AG08396 (cell line): ENCODE results near the gene SRSF9.
"Not testable (repeated sequence)": the region's sequence is repeated elsewhere in the genome, so short reads cannot be mapped to it uniquely, and the experiment has no call there.

ENCODE experiments used
- DNase-seq: peaks from one replicate; pipeline ENCODE4 v3.0.0; 2012; ENCODE audit warnings: low spot score, mixed read lengths

Gene SRSF9, protein sequence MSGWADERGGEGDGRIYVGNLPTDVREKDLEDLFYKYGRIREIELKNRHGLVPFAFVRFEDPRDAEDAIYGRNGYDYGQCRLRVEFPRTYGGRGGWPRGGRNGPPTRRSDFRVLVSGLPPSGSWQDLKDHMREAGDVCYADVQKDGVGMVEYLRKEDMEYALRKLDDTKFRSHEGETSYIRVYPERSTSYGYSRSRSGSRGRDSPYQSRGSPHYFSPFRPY

DNA sequence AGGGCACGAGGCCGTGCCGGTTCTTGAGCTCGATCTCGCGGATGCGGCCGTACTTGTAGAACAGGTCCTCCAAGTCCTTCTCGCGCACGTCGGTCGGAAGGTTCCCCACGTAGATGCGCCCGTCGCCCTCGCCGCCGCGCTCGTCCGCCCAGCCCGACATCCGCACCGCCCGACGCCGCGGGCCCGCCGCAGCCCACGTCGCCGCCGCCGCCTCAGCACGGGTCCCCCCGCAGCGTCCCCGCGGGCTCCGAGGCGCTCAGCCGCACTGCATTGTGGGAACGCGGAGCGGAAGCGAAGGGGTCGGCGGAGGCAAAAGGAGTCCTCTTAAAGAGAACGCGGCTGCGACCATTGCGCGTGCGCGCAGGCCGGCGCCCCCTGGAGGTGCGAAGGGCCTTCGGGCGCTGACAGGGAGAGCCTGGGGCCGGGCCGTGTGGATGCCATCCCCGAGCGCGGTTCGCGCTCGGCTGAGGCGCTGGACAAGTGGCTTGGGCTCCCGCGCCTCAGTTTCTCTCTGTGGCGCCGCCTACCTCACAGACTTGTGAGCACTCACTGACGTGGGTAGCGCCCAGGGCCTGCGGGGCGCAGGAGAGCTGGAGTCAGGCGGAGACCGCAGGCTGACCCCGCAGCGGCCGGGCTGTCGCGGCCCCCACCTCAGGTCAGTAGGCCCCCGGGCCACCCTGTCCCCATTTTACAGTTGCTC, at the start of gene SRSF9:
SRSF9 (minus strand) TSS at position 299 of the 700 bp plus-strand sequence; CDS start at position 160, 139 bp downstream.
- DNase-seq = peak; percentile 100

DNA sequence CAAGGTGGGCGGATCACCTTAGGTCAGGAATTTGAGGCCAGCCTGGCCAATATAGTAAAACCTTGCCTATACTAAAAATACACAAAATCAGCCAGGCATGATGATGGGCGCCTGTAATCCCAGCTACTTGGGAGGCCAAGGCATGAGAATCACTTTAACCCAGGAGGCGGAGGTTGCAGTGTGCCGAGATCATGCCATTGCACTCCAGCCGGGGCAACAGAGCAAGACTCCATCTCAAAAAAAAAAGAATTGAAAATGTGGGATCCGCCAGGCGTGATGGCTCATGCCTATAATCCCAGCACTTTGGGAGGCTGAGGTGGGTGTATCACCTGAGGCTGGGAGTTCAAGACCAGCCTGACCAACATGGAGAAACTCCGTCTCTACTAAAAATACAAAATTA, 49.8 kb upstream of the SRSF9 start:
- not testable (repeated sequence) for DNase-seq

DNA sequence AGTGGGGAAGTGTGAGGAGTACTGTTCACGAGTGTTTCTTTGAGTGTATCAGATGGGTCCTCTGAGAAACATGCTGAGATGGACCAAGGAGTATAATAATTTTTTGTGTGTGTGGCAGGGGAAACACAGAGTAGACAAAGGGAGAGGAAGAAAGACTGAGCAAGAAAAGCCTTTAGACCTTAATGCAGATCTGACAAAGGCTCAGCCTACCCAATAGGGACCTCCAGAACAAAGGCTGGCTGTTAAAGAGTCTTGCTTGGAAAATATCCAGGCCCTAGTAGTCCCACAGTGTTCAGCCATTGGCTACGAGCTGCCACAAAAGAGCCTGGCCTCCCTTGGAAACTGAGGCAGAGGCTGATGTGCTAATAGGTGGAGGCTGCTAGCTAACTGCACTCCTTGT, 45.9 kb upstream of the SRSF9 start:
- no peak for DNase-seq

DNA sequence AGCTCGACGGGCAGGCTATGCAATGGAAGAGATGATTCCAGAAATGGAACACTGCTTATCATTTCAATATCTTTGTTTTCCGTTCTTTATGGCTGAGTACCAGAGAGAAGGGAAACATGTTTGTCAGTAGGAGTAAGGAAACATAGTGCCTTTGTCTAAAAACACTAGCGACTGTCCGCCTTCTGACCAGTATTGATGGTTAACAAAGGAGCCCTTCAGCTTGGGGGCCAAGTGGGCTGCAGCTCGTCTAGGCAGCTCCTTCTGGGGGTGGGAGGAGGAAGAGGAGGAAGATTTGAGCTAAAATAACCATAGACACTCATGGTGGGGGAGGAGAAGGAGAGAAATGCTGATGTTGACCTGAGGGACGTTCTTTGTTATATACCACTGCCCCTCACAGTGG, 44.5 kb upstream of the SRSF9 start:
- no peak for DNase-seq

DNA sequence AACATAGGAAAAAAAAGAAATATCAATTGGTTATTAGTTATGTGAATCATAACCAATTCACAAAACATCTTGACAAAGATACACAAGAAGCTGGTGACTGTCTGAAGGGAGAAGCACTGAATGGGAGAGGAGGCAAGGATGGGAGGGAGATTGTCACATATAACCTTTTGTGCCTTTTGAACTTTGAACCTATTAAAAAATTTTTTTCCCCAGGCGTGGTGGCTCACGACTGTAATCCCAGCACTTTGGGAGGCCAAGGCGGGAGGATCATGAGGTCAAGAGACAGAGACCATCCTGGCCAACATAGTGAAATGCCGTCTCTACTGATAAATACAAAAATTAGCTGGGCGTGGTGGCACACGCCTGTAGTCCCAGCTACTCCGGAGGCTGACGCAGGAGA, 39.0 kb upstream of the SRSF9 start:
- DNase-seq = no peak

DNA sequence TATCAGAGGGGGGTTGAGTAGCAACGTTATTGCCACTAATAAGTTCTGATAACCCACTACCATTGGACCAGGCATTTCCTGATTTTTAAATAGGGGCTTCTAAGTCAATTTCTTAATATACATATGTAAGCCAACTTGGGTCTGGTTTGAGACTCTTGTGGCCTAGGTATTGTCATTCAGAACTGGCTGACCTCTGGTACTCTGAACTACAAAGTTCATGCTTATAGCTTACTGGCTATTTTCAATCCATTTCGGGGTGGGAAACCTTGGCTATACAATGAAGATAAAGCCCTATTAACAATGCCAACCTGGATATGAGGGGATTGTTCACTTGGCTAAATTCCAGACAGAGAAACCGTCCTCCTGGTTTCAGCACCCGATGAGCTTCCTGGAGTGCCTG, 35.0 kb upstream of the SRSF9 start:
- DNase-seq = no peak

DNA sequence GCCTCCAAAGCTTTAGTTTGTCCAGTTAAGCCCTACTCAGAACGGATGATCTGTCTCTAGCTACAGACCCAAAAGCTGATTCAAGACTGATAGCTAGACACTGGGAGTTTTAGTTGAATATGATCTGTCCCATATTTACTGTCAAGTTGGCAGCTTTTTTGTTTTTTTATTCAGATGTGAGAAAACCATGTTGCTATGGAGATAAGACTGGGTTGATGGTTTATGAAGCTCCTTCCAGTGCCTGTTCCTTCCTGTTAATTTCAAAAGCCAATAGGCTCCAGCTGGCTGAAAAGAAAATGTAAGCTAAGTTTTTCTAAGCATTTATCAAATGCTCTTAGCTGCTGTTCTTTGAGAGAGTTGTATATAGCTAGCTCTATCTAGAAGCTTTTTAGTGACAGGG, 31.0 kb upstream of the SRSF9 start:
- DNase-seq = no peak

DNA sequence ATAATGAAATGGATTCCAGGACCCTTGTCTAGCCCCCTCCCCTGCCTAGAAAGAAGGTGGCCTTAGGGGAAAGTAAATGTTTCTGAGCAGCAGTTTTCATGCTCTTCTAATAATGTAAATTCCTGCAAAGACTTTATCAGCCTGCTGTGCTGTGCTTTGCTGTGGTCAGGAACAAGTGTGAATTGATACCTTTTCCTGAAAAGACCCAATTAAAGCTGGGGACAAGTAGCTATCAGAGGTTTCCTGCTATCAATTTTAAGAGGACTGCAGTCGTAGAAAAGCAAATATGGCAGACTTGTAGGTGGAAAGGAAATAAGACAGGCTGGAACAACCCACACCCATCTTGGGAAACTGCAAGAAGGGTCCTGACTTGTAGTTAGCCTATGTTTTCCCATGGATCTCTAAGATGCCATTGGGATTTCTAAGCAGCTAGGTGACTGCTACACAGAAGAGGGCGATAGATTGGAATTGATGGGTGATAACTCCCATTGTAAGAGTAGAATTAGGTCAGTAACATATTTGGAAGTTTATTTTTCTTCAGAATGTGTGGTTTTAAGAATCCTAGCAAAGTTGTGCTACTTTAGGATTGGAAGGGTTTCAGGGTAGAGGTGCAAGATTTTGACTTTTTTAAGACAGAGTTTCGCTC, 29.4 kb upstream of the SRSF9 start:
- DNase-seq = no peak

DNA sequence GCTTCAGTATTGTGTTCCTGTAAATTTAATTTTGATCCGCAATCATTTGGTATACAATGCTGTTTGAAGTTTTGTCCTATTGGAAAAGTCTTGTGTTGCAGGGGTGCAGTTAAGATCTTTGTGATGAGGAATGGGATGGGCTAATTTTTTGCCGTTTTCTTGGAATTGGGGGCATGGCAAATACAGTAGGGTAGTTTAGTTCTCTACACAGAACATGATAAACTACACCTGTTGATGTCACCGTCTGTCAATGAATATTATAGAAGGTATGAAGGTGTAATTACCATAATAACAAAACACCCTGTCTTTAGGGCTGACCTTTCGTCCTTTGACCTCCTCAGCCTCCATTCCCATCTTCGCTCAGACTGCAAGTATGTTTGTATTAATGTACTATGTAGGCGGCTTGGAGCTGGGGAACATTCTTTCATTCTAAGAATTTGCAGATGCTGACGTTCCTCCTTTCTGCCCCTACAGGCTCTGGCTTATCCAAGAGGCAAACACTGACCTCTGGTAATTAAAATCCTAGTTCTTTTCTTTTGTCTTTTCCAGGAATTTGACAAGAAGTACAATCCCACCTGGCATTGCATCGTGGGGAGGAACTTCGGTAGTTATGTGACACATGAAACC, 28.1 kb upstream of the SRSF9 start:
- peak; percentile 45 for DNase-seq

DNA sequence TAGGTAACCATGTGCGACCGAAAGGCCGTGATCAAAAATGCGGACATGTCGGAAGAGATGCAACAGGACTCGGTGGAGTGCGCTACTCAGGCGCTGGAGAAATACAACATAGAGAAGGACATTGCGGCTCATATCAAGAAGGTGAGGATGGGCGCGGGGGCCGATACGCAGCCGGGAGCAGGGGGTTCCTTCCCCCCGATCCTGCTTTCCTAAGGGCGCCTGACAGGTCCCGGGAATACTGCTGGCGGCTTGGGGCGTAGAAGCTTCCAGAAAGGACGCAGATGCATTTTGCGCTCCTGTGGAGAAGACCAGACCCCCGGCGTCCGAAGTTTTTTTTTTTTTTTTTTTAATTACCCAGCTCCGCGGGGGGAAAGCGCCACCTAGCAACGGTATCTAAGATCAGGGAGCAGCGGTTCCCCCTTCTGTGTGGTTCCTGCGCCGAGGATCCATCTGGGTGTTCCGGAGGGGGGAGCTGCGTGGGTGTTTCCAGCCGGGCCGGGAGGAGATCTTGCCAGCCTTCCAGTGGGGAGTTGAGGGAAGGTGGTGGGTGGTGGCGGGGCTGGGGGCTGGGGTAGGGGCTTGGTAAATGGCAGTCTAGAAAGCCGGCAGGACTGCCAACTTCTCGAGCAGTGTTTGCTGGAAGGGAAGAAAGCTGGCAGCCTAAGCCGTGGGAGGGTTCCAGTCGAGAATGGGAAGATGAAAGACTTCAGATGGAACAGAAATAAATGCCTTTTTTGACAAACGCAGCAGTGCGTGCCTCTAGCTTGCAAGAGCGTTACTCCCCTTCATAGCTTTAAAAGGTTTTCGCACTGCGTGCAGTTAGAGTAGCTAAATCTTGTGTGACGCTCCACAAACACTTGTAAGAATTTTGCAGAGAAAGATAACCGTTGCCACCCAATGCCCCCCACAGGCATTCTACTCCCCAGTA, 27.1 kb upstream of the SRSF9 start:
- DNase-seq = peak; percentile 74

DNA sequence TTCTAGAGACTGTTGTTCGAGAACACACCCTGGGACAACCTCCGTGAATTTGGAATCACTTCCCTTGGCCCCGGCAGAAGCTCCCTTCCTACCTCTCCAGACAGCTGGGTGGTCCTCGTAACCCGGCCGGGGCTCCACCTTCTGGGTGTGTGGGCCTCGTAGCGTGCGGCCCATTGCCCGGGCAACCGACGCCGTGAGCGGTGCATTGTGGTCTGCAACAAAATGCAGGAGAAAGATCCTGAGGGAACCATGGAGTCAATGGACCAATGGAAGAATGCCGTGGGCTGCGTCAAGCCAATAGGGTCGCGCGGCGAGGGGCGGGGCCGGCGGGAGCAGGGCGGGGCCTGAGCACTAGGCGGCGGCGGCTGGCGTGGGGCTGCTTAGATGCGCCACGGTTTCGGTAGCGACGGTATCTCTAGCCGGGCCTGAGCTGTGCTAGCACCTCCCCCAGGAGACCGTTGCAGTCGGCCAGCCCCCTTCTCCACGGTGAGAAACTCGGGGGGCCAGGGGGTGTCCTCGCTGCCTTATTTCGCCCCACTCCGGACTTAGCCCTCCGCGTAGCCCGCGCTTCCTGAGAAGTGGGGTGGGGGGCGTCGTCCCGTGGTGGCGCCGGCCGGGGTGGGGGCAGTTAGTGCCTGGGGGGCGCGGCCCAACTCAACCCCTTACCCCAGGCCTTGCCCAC, 26.3 kb upstream of the SRSF9 start, which contains the start of gene DYNLL1:
DYNLL1 (plus strand) TSS at position 383 of the 682 bp plus-strand sequence. CDS start 309 bp downstream, outside the sequence.
- peak; percentile 98 for DNase-seq

DNA sequence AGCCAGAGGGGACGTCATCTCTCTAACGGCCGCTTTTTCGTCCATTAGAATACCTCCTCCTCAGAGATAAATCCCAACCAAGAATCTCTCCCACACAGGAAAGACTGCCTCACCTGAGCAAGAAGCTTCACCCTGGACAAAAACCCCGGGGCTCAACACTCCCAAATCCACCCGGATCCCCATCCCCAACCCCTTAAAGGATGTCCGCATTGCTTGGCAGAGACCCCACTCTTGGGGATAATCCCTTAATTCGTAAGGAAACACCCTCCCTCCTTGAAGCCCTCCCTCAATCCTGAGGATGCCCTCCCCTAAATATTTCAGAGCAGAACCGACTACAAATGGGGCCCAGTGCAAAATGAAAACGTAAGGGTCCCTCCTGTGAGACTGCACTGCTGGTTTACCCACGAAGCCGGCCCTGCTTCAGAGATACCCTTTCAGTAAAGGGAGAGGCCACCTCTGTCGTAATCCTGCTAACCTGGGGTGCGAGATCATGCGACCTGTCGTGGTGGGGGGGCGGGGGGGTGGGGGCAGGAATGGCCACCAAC, 25.7 kb upstream of the SRSF9 start:
- no peak for DNase-seq

DNA sequence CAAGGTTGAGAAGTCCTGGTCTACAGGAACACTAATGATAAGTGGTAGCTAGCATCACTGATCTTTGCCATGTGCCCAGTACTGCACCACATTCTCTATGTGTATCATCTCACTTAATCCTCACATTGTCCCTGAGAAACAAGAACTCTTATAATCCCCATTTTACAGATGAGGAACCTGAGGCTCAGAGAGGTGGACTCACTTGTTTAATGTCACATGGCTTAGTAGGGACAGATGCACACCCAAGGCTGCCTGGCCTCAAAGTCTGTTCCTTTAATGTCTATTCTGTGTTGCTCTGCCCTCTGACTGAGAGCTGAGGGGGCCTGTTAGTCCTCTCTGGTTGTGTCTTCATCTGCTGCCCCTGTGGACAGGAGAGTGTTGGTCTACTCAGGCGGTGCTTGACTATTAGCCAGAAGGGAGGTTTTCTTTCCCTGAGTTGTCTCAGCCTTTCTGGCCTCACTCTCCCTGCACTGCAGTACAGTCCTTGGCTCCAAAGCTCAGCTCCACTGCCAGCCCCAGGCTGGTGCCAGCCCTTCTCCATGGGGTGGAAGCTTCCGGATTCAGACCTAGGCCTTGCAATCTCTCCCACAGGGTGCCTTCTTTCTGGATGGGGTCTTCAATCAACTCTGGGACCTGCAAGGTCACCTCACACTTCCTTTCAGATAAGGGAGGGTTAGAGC, 21.4 kb upstream of the SRSF9 start:
- no peak for DNase-seq

DNA sequence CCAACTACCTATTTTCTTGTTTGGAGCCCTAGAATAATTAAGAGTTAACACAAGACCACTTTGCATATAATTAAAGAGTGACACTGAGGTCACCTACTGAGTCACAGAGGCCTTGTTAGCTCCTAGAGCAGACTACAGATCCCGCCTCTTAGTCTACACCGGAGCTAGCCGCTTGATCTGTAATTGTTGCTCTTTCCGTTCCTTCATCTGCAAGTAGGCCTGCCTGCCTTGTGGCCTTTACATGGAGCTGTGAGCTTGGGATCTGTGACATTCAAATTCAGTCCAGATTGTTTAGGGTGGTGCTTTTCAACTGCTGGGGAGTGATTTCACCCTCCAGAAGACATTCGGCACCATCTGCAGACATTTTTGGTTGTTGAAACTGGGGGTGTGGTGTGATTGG, 20.8 kb upstream of the SRSF9 start:
- DNase-seq = no peak

DNA sequence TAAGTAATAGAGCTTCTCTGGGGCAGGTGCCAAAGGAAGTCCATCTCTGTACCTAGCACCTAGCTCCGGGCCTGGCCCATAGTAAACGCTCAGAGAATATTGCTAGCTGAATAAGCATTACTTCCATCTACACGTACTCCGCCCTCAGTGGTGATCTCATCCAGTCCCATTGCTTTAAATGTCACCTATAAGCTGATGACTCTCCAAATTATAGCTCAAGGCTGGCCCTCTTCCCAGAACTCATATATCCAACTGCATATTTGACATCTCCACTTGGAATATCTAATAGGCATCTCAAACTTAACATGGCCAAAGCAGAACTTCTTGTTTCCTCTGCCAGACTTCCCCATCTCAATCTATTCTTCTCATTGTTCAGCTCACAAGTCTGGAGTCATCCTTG, 19.5 kb upstream of the SRSF9 start:
- DNase-seq = no peak

DNA sequence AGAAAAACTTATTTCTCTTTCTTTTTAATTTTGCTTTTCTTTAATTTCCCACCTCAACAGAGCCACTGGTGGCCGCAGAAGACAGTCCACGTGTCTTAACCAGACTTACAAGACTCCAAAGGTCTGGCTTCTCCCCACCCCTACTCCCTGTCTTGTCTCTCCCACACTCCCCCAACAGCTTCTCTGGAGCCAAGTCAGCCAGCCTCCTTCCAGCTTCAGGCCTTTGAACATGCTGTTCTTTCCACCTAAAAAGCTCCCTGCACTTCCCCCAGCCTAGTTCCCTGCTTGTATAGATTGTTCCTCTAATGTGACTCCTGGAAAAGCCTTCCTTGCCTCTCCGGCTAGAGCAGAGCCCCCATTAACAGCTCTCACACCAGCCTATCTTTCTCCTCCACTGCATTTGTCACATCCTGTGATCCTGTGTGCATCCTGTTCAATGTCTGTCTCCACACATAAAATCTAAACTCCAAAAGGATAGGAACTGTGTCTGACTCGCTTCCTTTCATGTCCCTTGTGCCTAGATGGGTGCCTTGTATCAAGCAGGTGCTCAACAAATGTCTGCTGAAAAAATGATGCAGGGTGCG, 18.6 kb upstream of the SRSF9 start:
- no peak for DNase-seq

DNA sequence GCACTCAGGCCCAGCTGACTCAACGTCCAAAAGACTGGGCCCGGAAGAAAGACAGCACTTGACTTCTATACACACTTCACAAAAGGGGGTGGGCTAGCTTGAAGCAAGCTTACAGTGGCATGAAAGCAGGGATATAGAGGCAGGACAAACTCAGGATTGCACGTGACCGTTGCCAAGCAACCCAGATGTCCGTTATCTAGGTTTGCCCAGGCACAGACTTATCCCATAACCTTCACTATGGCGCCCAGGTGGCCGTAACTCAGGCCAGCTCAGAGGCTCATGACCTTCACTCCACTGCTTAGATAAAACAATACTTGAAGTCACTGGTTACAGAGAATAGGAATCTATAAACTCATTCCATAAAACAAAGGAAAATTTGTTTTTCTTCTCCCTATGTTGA, 18.0 kb upstream of the SRSF9 start:
- DNase-seq = not testable (repeated sequence)

DNA sequence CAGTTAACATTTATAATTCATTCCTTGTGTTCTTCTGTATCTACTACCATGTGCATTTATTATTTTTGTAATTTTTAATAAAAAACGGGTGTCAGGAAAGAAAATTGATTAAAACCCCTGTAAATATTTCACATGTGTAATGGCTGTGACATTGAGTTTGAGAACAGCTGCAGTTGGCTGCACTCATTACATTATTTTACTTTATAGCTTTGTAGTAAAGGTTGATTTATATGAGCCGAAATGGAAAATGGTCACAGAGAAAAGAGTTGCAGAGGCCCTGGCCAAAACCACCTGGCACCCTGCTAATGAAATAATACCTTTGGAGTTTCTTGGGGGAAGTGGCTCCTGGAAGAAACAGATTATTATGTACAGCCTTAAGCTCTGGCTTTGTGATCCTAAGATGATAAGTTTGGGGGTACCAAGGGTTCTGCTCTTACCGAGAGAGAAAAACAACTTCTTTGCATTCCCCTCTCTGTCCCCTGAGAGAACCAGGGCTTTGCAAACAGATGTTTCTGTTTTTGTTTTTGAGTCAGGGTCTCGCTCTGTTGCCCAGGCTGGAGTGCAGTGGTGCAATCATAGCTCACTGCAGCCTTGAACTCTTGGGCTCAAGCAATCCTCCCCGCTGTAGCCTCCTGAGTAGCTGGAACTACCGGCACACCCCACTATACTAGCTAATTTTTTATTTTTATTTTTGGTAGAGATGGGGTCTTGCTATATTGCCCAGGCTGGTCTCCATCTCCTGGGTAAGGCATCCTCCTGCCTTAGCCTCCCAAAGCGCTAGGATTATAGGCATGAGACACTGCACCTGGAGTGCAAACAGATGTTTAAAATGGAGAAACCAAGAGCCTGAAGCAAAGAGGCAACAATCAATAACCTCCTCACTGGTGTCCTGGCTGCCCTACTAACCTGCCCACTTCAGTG, 16.7 kb upstream of the SRSF9 start:
- no peak for DNase-seq

DNA sequence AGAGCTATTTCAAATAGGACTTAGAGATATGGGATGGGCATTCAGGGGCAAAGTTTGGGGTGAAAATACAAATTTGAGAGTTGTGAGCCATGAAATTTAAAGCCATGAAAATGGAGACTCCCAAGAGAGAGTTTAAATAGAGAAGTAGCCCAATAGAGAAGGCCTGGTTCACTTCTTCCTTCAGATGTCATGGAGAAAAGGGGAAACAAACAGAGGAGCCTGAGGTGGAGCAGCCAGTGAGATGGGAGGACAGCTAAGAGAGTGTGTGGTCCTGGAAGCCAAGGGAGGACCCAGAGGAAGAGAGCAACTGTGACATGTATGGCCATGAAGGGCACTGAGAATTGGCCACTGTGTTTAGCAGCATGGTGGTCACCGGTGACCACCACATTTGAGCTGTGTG, 14.1 kb upstream of the SRSF9 start:
- DNase-seq = no peak
